GM23248 (cell line): ENCODE data around the gene GBX1.

ENCODE experiments used
- EZH2 ChIP-seq: fragments of 200-600 bp; sonication (generic); IDR thresholded peaks from 2 replicates; pipeline ENCODE4 v1.6.1; 2018; ENCODE audit warnings: antibody characterized with exemption, mild to moderate bottlenecking; ENCODE audit not compliant: insufficient read depth, poor library complexity, severe bottlenecking
- EZH2phosphoT487 ChIP-seq: fragments of 200-600 bp; sonication (generic); IDR thresholded peaks from 2 replicates; pipeline ENCODE4 v1.6.1; 2018; ENCODE audit warnings: antibody characterized with exemption, moderate library complexity, mild to moderate bottlenecking, low read depth; ENCODE audit not compliant: insufficient read depth

- no peak for TF ChIP-seq EZH2phosphoT487
- TF ChIP-seq EZH2: no peak
Observed at GRCh38 chr7:151124899-151125399, 42.5 kb downstream of the GBX1 start.
